Activated B cell treated with CpG ODN at 0.5 μM for 24 hours (primary cell): ENCODE data around the gene BMI1. TPM values are rescaled to one million over a fixed set of nuclear protein-coding genes. Genes with fewer than 3 reads are reported as not detected.

ENCODE experiments used
- ATAC-seq: fragments of 200-7000 bp; cut with Tn5 transposase; one replicate; pipeline ENCODE4 v1.10.0; 2021; ENCODE audit warnings: low read depth, mild to moderate bottlenecking, moderate library complexity
- CTCF ChIA-PET: fragments of 350-600 bp; sonication (Branson Sonifier 250); formaldehyde crosslinking; loops from one replicate; lab custom pipeline; 2021; ENCODE audit warnings: antibody characterized with exemption; lab: Charles Lee
- POLR2A ChIA-PET: fragments of 350-600 bp; sonication (Branson Sonifier 250); formaldehyde crosslinking; loops from one replicate; lab custom pipeline; 2021; ENCODE audit warnings: antibody characterized with exemption; lab: Charles Lee
- DNase-seq: peaks from one replicate; pipeline ENCODE4 v3.0.0; 2022
- H3K27ac Mint-ChIP-seq: one replicate; pipeline ENCODE4 v1.8.0; 2020; ENCODE audit warnings: mixed read lengths
- H3K27me3 Mint-ChIP-seq: one replicate; pipeline ENCODE4 v1.8.0; 2021; ENCODE audit warnings: mixed read lengths
- H3K36me3 Mint-ChIP-seq: one replicate; pipeline ENCODE4 v1.8.0; 2021; ENCODE audit warnings: low read depth, mixed read lengths
- H3K4me1 Mint-ChIP-seq: one replicate; pipeline ENCODE4 v1.8.0; 2021; ENCODE audit warnings: mixed read lengths
- H3K4me3 Mint-ChIP-seq: one replicate; pipeline ENCODE4 v1.8.0; 2020; ENCODE audit warnings: mild to moderate bottlenecking, mixed read lengths
- H3K9me3 Mint-ChIP-seq: one replicate; pipeline ENCODE4 v1.8.0; 2020; ENCODE audit warnings: mixed read lengths
- intact Hi-C: fragments of 100-400 bp; cut with micrococcal nuclease; formaldehyde crosslinking; loops from one replicate; pipeline ENCODE4 v1.15.1; 2024
- total RNA-seq: library from RNA; stranded (reverse); gene quantifications from 2 replicates; pipeline ENCODE4 v1.2.3, GENCODE V29; 2022
- TF ChIP-seq, protein P1 (sequence below): fragments of 200-600 bp; IDR thresholded peaks from one replicate; pipeline ENCODE4 v1.8.0; 2022; ENCODE audit warnings: antibody characterized with exemption, mild to moderate bottlenecking

The BMI1 gene
- total RNA-seq, 1 donor from 2014 or later, result 70.1 TPM

DNA sequence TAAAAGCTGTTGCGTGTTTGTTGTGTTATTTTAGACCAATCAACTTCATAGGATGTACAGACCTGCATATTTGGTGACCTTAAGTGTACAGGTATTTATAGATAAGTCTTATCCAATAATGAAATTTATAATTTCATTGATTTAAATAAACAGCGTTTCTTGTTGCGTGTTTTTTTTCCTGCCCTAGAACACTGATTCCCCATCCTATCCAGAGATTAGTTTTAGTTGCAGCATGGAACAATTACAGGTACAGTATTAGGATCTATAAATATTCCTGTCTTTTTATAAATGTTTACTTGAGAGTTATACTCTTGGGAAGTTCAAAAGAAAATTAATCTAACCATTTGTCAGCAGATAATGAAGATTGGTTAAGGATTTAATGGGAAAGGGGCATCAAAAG is 2.1 kb upstream of the BMI1 start:
- Mint-ChIP-seq H3K27me3 (no peaks in the 10 kb centered on the region), H3K36me3 (peaks cover 13% of the 10 kb centered on the region), H3K27ac (peak overlapping the region; percentile 12), H3K9me3 (no peaks in the 10 kb centered on the region), H3K4me3 (no peak overlapping the region), H3K4me1 (peaks cover 57% of the 10 kb centered on the region)
- ChIA-PET CTCF (interaction anchor here (1.1 kb wide), 1 partner anchor 798 kb away, joined by 3 read pairs; no protein-coding TSS in a partner anchor), POLR2A (interaction anchor here (1.3 to 5.0 kb wide), 3 partner anchors 65 to 118 kb away, joined by 5 to 71 read pairs (median 5); no protein-coding TSS in a partner anchor)
- ATAC-seq (no peak), DNase-seq (no peak)
- intact Hi-C loops, result loop anchor here (5.0 to 10.0 kb wide), 3 partner anchors 289 to 776 kb away; partner anchors contain the start of gene MSRB2
- TF ChIP-seq, protein P1, sequence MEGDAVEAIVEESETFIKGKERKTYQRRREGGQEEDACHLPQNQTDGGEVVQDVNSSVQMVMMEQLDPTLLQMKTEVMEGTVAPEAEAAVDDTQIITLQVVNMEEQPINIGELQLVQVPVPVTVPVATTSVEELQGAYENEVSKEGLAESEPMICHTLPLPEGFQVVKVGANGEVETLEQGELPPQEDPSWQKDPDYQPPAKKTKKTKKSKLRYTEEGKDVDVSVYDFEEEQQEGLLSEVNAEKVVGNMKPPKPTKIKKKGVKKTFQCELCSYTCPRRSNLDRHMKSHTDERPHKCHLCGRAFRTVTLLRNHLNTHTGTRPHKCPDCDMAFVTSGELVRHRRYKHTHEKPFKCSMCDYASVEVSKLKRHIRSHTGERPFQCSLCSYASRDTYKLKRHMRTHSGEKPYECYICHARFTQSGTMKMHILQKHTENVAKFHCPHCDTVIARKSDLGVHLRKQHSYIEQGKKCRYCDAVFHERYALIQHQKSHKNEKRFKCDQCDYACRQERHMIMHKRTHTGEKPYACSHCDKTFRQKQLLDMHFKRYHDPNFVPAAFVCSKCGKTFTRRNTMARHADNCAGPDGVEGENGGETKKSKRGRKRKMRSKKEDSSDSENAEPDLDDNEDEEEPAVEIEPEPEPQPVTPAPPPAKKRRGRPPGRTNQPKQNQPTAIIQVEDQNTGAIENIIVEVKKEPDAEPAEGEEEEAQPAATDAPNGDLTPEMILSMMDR, result no peak

DNA sequence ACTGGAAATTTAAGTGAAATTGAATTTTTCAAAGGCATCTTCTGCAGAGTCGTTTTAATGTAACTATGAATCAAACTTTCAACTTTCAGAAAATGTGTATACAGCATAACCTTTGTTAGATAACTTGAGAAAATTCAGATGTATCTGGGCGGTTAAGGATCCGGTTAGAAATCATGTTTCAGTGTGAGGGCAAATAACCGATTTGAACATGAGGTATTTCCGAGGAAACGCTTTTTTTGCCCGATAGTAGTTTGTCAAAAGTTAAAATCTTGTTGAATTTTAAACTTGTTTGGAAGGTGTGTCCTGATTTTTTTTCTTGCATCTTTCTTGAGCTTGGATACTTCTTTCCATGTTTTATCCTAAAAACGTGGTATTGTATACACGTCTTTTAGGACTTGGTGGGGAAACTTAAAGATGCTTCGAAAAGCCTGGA is 1.3 kb upstream of the BMI1 start:
- H3K4me3 Mint-ChIP-seq, result peak overlapping the region; percentile 85
- H3K27ac Mint-ChIP-seq, result peak overlapping the region; percentile 89
- intact Hi-C loops, result loop anchor here (5.0 to 10.0 kb wide), 3 partner anchors 288 to 775 kb away; partner anchors contain the start of gene MSRB2
- TF ChIP-seq, protein P1, result no peak
- no peak for ATAC-seq
- CTCF ChIA-PET, result interaction anchor here (1.0 kb wide), 1 partner anchor 18 kb away, joined by 3 read pairs; no protein-coding TSS in a partner anchor
- peaks cover 13% of the 10 kb centered on the region for H3K36me3 Mint-ChIP-seq
- peaks cover 65% of the 10 kb centered on the region for H3K4me1 Mint-ChIP-seq
- no peaks in the 10 kb centered on the region for H3K9me3 Mint-ChIP-seq
- POLR2A ChIA-PET, result interaction anchor here (0.5 to 1.9 kb wide), 6 partner anchors 66 to 316 kb away, joined by 3 to 13 read pairs (median 7); partner anchors contain the start of gene DNAJC1
- no peak for DNase-seq
- no peaks in the 10 kb centered on the region for H3K27me3 Mint-ChIP-seq

DNA sequence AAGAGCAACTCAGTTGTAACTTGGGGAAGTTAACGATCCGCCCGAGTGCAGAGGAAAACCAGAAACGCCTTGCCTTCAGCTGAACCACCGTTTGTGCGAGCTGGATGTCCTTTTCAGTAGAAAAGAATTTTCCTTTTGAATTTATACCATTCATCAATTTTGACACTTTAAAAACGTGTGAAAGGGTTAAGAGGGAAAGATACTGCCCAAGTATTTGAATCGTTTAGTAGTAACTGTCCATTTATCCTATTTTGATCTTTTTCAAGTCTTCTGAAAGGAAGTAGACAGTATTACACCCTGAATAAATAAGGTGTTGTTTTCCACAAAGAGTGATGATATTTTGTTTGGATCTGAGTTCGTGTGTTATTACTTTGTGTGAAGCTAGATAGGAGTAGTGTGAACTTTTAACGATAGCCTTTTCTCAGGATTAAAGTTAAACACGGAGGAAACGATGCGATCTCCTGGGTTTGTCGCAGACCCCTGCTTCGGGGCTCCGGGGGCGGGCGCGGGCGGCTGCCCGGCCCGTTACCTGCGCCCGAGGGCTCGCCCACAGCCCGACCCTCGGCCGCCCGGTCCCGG is 830 bp upstream of the BMI1 start:
- no peak for DNase-seq
- TF ChIP-seq, protein P1, result no peak
- ChIA-PET POLR2A (interaction anchor here (0.5 to 1.9 kb wide), 6 partner anchors 66 to 316 kb away, joined by 3 to 13 read pairs (median 7); partner anchors contain the start of gene DNAJC1), CTCF (interaction anchor here (1.0 kb wide), 1 partner anchor 18 kb away, joined by 3 read pairs; no protein-coding TSS in a partner anchor)
- no peak for ATAC-seq
- peaks cover 66% of the 10 kb centered on the region for H3K4me1 Mint-ChIP-seq
- no peaks in the 10 kb centered on the region for H3K27me3 Mint-ChIP-seq
- H3K36me3 Mint-ChIP-seq, result peaks cover 13% of the 10 kb centered on the region
- no peaks in the 10 kb centered on the region for H3K9me3 Mint-ChIP-seq
- peak overlapping the region; percentile 85 for H3K4me3 Mint-ChIP-seq
- intact Hi-C loops, result loop anchor here (5.0 to 10.0 kb wide), 4 partner anchors 287 to 775 kb away; partner anchors contain the start of gene MSRB2
- H3K27ac Mint-ChIP-seq, result peak overlapping the region; percentile 89

DNA sequence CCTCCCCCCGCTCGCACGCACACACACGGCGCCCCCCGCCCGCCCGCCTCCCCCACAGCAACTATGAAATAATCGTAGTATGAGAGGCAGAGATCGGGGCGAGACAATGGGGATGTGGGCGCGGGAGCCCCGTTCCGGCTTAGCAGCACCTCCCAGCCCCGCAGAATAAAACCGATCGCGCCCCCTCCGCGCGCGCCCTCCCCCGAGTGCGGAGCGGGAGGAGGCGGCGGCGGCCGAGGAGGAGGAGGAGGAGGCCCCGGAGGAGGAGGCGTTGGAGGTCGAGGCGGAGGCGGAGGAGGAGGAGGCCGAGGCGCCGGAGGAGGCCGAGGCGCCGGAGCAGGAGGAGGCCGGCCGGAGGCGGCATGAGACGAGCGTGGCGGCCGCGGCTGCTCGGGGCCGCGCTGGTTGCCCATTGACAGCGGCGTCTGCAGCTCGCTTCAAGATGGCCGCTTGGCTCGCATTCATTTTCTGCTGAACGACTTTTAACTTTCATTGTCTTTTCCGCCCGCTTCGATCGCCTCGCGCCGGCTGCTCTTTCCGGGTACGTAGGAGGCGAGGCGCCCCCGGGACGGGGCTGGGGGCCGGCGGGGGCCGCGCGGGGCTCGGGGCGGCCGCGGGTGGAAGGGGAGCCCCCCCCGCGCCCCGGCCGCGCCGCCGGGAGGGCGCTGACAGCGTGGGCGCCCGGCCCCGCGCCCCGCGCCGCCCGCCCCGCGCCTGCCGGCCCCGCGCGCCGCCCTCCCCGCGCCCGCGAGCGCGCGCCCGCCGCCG is 441 bp downstream of the BMI1 start:
- peak overlapping the region; percentile 88 for H3K27ac Mint-ChIP-seq
- peaks cover 11% of the 10 kb centered on the region for H3K36me3 Mint-ChIP-seq
- H3K4me3 Mint-ChIP-seq, result peak overlapping the region; percentile 88
- H3K9me3 Mint-ChIP-seq, result no peaks in the 10 kb centered on the region
- ChIA-PET POLR2A (interaction anchor here (0.6 to 2.8 kb wide), 7 partner anchors 19 to 610 kb away, joined by 4 to 41 read pairs (median 19); no protein-coding TSS in a partner anchor), CTCF (no interaction called here)
- DNase-seq, result peak; percentile 69
- intact Hi-C loops, result loop anchor here (1.0 to 5.0 kb wide), 5 partner anchors 19 to 401 kb away; partner anchors contain the start of gene DNAJC1
- TF ChIP-seq, protein P1, result no peak
- no peaks in the 10 kb centered on the region for H3K27me3 Mint-ChIP-seq
- peaks cover 65% of the 10 kb centered on the region for H3K4me1 Mint-ChIP-seq
- peak; percentile 26 for ATAC-seq
